ENCODE measurements around the gene SCAPER. TPM values are rescaled to one million over a fixed set of nuclear protein-coding genes. Genes with fewer than 3 reads are reported as not detected.

SCAPER gene
- polyA plus RNA-seq, 1 donor from 2014 or later: 77.1 TPM

DNA sequence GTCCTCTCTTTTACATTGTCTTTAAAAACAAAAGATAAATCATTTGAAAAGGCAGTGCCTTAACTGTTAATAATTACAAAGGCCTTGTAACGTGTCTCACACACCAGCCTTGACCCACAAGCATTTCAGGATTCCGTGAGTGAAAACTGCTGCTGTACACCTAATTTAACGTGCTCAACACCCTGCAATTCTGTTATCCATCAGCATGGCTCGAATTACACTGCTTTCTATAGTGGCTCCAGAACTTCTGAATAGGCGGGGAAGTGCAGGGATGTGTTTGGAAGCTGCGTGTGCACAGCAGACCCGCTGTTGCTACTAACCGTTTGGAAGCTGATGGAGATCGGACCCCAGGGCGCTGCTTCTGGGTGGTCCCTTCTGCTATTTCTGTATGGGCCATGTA lies 584.0 kb downstream of the SCAPER start:
- no peaks in the 10 kb centered on the region for H3K27me3 ChIP-seq (ENCODE audit: insufficient read depth, low read depth, low read length)
- H3K9me3 ChIP-seq (ENCODE audit: low read length): no peaks in the 10 kb centered on the region
- H3F3A ChIP-seq (ENCODE audit: insufficient read depth, low read length, poor library complexity, severe bottlenecking): no peaks in the 10 kb centered on the region
- H3K9me2 ChIP-seq (ENCODE audit: insufficient read depth, low read length): no peaks in the 10 kb centered on the region
- no peak overlapping the region for H3K27ac ChIP-seq (ENCODE audit: low read length)
- TF ChIP-seq TAF1 (IDR thresholded peaks at IDR 0.05; ENCODE audit: low read depth): no peak
- TF ChIP-seq, protein P1, sequence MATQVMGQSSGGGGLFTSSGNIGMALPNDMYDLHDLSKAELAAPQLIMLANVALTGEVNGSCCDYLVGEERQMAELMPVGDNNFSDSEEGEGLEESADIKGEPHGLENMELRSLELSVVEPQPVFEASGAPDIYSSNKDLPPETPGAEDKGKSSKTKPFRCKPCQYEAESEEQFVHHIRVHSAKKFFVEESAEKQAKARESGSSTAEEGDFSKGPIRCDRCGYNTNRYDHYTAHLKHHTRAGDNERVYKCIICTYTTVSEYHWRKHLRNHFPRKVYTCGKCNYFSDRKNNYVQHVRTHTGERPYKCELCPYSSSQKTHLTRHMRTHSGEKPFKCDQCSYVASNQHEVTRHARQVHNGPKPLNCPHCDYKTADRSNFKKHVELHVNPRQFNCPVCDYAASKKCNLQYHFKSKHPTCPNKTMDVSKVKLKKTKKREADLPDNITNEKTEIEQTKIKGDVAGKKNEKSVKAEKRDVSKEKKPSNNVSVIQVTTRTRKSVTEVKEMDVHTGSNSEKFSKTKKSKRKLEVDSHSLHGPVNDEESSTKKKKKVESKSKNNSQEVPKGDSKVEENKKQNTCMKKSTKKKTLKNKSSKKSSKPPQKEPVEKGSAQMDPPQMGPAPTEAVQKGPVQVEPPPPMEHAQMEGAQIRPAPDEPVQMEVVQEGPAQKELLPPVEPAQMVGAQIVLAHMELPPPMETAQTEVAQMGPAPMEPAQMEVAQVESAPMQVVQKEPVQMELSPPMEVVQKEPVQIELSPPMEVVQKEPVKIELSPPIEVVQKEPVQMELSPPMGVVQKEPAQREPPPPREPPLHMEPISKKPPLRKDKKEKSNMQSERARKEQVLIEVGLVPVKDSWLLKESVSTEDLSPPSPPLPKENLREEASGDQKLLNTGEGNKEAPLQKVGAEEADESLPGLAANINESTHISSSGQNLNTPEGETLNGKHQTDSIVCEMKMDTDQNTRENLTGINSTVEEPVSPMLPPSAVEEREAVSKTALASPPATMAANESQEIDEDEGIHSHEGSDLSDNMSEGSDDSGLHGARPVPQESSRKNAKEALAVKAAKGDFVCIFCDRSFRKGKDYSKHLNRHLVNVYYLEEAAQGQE (IDR thresholded peaks at IDR 0.05; ENCODE audit: borderline replicate concordance): no peak
- no peak for TF ChIP-seq EP300 (conservative IDR thresholded peaks at IDR 0.05; ENCODE audit: poor library complexity, severe bottlenecking)
- TF ChIP-seq, protein P2, sequence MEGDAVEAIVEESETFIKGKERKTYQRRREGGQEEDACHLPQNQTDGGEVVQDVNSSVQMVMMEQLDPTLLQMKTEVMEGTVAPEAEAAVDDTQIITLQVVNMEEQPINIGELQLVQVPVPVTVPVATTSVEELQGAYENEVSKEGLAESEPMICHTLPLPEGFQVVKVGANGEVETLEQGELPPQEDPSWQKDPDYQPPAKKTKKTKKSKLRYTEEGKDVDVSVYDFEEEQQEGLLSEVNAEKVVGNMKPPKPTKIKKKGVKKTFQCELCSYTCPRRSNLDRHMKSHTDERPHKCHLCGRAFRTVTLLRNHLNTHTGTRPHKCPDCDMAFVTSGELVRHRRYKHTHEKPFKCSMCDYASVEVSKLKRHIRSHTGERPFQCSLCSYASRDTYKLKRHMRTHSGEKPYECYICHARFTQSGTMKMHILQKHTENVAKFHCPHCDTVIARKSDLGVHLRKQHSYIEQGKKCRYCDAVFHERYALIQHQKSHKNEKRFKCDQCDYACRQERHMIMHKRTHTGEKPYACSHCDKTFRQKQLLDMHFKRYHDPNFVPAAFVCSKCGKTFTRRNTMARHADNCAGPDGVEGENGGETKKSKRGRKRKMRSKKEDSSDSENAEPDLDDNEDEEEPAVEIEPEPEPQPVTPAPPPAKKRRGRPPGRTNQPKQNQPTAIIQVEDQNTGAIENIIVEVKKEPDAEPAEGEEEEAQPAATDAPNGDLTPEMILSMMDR (IDR thresholded peaks at IDR 0.05; ENCODE audit: poor library complexity, severe bottlenecking): no peak
- no peak overlapping the region for H2AFZ ChIP-seq (ENCODE audit: low read depth, low read length)
- H4K20me1 ChIP-seq (ENCODE audit: insufficient read depth): no peaks in the 10 kb centered on the region
- H3K4me2 ChIP-seq (ENCODE audit: low read length): no peak overlapping the region
- no peaks in the 10 kb centered on the region for H3K79me2 ChIP-seq (replicated peaks; ENCODE audit: insufficient read depth, low read length)
- H3K4me3 ChIP-seq (ENCODE audit: low read length): no peak overlapping the region
- H3K9ac ChIP-seq (ENCODE audit: low read length): no peak overlapping the region
- H3K36me3 ChIP-seq (ENCODE audit: insufficient read depth, low read length): no peaks in the 10 kb centered on the region

DNA sequence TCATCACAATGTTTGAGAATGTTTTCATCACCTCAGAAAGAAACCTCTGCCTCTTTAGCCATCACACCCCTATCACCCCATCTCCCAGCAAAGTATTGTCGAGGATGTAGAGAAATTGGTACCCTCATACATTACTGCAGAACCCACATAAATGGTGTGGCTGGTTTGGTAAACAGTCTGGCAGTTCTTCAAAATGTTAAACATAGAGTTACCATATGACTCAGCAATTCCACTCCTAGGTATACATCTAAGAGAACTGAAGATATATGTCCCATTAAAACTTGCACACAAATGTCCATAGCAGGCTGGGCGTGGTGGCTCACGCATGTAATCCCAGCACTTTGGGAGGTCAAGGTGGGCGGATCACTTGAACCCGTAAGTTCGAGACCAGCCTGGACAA lies 585.1 kb downstream of the SCAPER start:
- H3K4me2 ChIP-seq (ENCODE audit: low read length): no peak overlapping the region
- no peaks in the 10 kb centered on the region for H3K9me3 ChIP-seq (ENCODE audit: low read length)
- H3K4me3 ChIP-seq (ENCODE audit: low read length): no peak overlapping the region
- H3F3A ChIP-seq (ENCODE audit: insufficient read depth, low read length, poor library complexity, severe bottlenecking): no peaks in the 10 kb centered on the region
- no peaks in the 10 kb centered on the region for H3K9me2 ChIP-seq (ENCODE audit: insufficient read depth, low read length)
- H2AFZ ChIP-seq (ENCODE audit: low read depth, low read length): no peak overlapping the region
- TF ChIP-seq RAD21 (conservative IDR thresholded peaks at IDR 0.05): no peak
- no peak for TF ChIP-seq TAF1 (IDR thresholded peaks at IDR 0.05; ENCODE audit: low read depth)
- no peak for TF ChIP-seq EP300 (conservative IDR thresholded peaks at IDR 0.05; ENCODE audit: poor library complexity, severe bottlenecking)
- TF ChIP-seq, protein P2 (IDR thresholded peaks at IDR 0.05; ENCODE audit: poor library complexity, severe bottlenecking): no peak
- TF ChIP-seq EZH2 (IDR thresholded peaks at IDR 0.05; ENCODE audit: borderline replicate concordance, insufficient read depth, low read length, poor library complexity, severe bottlenecking): no peak
- TF ChIP-seq POLR2AphosphoS5 (IDR thresholded peaks at IDR 0.05): no peak
- no peak for TF ChIP-seq MXI1 (conservative IDR thresholded peaks at IDR 0.05; ENCODE audit: poor library complexity, severe bottlenecking)
- TF ChIP-seq, protein P1 (IDR thresholded peaks at IDR 0.05; ENCODE audit: borderline replicate concordance): no peak
- TF ChIP-seq SMC3 (conservative IDR thresholded peaks at IDR 0.05; ENCODE audit: poor library complexity): no peak
- no peaks in the 10 kb centered on the region for H3K79me2 ChIP-seq (replicated peaks; ENCODE audit: insufficient read depth, low read length)
- no peaks in the 10 kb centered on the region for H3K36me3 ChIP-seq (ENCODE audit: insufficient read depth, low read length)
- no peak overlapping the region for H3K9ac ChIP-seq (ENCODE audit: low read length)
- H4K20me1 ChIP-seq (ENCODE audit: insufficient read depth): no peaks in the 10 kb centered on the region
- no peak overlapping the region for H3K27ac ChIP-seq (ENCODE audit: low read length)
- H3K27me3 ChIP-seq (ENCODE audit: insufficient read depth, low read depth, low read length): no peaks in the 10 kb centered on the region
